ENCODE results near the gene RRAS2. TPM values are rescaled to one million over a fixed set of nuclear protein-coding genes. Genes with fewer than 3 reads are reported as not detected.

The RRAS2 gene
- total and polyA plus RNA-seq, 2 of the 4 experiments (the other 2 are of a cell fraction), result 85.5 to 106 TPM

GRCh38 chr11:14393889-14394288, 34.9 kb upstream of the RRAS2 start:
- Histone ChIP-seq H3K4ac (ENCODE audit: low read depth, low read length) (no peak overlapping the region), H3K27me3 (ENCODE audit: control insufficient read depth, insufficient read depth, low read length) (no peaks in the 10 kb centered on the region), H3K4me1 (ENCODE audit: control insufficient read depth, insufficient read depth, low read length) (no peaks in the 10 kb centered on the region), H3K56ac (ENCODE audit: extremely low read depth, insufficient read depth, low read length) (no peak overlapping the region), H3K36me3 (ENCODE audit: control insufficient read depth, insufficient read depth, low read length) (no peaks in the 10 kb centered on the region), H4K8ac (ENCODE audit: low read depth in 2 of 2, low read length in 2 of 2) (no peak overlapping the region), H2AFZ (replicated peaks; ENCODE audit: low read length, poor library complexity) (no peak overlapping the region), H3K4me3 (ENCODE audit: insufficient read depth, low read depth, low read length) (no peak overlapping the region), H3K4me2 (ENCODE audit: low read depth, low read length) (no peak overlapping the region), H3K9me1 (ENCODE audit: insufficient read depth, low read length) (no peaks in the 10 kb centered on the region), H3K27ac (ENCODE audit: insufficient read depth, low read length) (no peak overlapping the region), H3K14ac (replicated peaks; ENCODE audit: low read depth, low read length) (no peak overlapping the region), H3K79me1 (ENCODE audit: low read depth in 1 of 2, low read length in 2 of 2) (no peaks in the 10 kb centered on the region), H4K5ac (ENCODE audit: low read depth, low read length) (no peak overlapping the region), H2AK9ac (replicated peaks; ENCODE audit: low read depth, low read length, poor library complexity) (no peak overlapping the region), H3K18ac (ENCODE audit: low read depth, low read length) (no peak overlapping the region), H4K20me1 (ENCODE audit: insufficient read depth, low read length) (no peaks in the 10 kb centered on the region), H2BK5ac (ENCODE audit: low read depth, low read length, poor library complexity, severe bottlenecking) (no peak overlapping the region), H2BK120ac (ENCODE audit: low read depth, low read length) (no peak overlapping the region), H3K9me3 (ENCODE audit: control insufficient read depth, insufficient read depth, low read length) (no peaks in the 10 kb centered on the region), H2BK15ac (ENCODE audit: low read depth, low read length) (no peak overlapping the region), H3K9ac (ENCODE audit: low read depth, low read length) (no peak overlapping the region), H4K91ac (ENCODE audit: insufficient read depth, low read depth, low read length) (no peak overlapping the region), H3K23ac (ENCODE audit: low read depth, low read length) (no peak overlapping the region), H2BK20ac (ENCODE audit: low read depth, low read length) (no peak overlapping the region), H2AK5ac (ENCODE audit: low read depth, low read length) (no peak overlapping the region)
- ChIA-PET CTCF (interaction anchor here (0.6 kb wide), 1 partner anchor 1759 kb away, joined by 4 read pairs; no protein-coding TSS in a partner anchor), POLR2A (ENCODE audit: unreplicated experiment) (no interaction called here)
- no peak for TF ChIP-seq RCOR1 (IDR thresholded peaks at IDR 0.05; ENCODE audit: insufficient replicate concordance, low read length)
- no peak for TF ChIP-seq MAZ (IDR thresholded peaks at IDR 0.05; ENCODE audit: borderline replicate concordance, low read depth, low read length)
- no peak for TF ChIP-seq MAFK (IDR thresholded peaks at IDR 0.05; ENCODE audit: low read depth, low read length)
- TF ChIP-seq RFX5 (IDR thresholded peaks at IDR 0.05; ENCODE audit: low read depth, low read length), result no peak
- no peak for TF ChIP-seq ELK1 (IDR thresholded peaks at IDR 0.05; ENCODE audit: borderline replicate concordance, low read depth, low read length)
- TF ChIP-seq POLR2A (IDR thresholded peaks at IDR 0.05; ENCODE audit: low read depth, low read length), result no peak
- no peak for TF ChIP-seq BHLHE40 (IDR thresholded peaks at IDR 0.05; ENCODE audit: low read depth, low read length)
- no peak for TF ChIP-seq CEBPB (IDR thresholded peaks at IDR 0.05; ENCODE audit: low read depth, low read length)
- TF ChIP-seq, protein P1, sequence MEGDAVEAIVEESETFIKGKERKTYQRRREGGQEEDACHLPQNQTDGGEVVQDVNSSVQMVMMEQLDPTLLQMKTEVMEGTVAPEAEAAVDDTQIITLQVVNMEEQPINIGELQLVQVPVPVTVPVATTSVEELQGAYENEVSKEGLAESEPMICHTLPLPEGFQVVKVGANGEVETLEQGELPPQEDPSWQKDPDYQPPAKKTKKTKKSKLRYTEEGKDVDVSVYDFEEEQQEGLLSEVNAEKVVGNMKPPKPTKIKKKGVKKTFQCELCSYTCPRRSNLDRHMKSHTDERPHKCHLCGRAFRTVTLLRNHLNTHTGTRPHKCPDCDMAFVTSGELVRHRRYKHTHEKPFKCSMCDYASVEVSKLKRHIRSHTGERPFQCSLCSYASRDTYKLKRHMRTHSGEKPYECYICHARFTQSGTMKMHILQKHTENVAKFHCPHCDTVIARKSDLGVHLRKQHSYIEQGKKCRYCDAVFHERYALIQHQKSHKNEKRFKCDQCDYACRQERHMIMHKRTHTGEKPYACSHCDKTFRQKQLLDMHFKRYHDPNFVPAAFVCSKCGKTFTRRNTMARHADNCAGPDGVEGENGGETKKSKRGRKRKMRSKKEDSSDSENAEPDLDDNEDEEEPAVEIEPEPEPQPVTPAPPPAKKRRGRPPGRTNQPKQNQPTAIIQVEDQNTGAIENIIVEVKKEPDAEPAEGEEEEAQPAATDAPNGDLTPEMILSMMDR (conservative IDR thresholded peaks at IDR 0.05; ENCODE audit: low read depth, low read length), result no peak
- no peak for TF ChIP-seq NFE2L2 (IDR thresholded peaks at IDR 0.05; ENCODE audit: low read depth, low read length)
- TF ChIP-seq MXI1 (IDR thresholded peaks at IDR 0.05; ENCODE audit: borderline replicate concordance, low read depth, low read length), result no peak
- no peak for TF ChIP-seq CHD1 (IDR thresholded peaks at IDR 0.05; ENCODE audit: low read depth, low read length)
- no peak for TF ChIP-seq FOS (IDR thresholded peaks at IDR 0.05; ENCODE audit: low read depth, low read length)
- TF ChIP-seq RAD21 (IDR thresholded peaks at IDR 0.05; ENCODE audit: low read length), result no peak
- dilution Hi-C loops (cut with HindIII; ENCODE audit: low sequenced_read_pairs, unreplicated experiment), result no loop called here
- no peak for ATAC-seq (ENCODE audit: low read depth)
- intact Hi-C loops (cut with micrococcal nuclease), result no loop called here
- DNase-seq, result no peak
- no CpG with 5 or more reads among the region's 6 CpGs for WGBS, 2 experiments (ENCODE audit: extremely low coverage in 2 of 2, insufficient read length in 1 of 2)
- BruUV-seq (replicated peaks), result no TSS peak
- in situ Hi-C loops (cut with MboI; ENCODE audit: low sequenced_read_pairs), result no loop called here
